K562 (cell line): ENCODE data around the gene NR6A1. TPM values are rescaled to one million over a fixed set of nuclear protein-coding genes. Genes with fewer than 3 reads are reported as not detected.

Experiments used
- ATAC-seq: fragments of 200-7000 bp; cut with Tn5 transposase; 3 replicates; pipeline ENCODE4 v1.9.1; 2020; ENCODE audit warnings: moderate library complexity
- BruUV-seq: library from RNA; stranded (reverse); fragments of 400-500 nt; replicated peaks from 2 replicates; lab custom pipeline; 2021; lab: Mats Ljungman, UMichigan
- CTCF ChIA-PET: fragments of 300-600 bp; formaldehyde crosslinking; extraction: SDS; loops from one replicate; lab custom pipeline; 2021; ENCODE audit warnings: low intra/inter-chr PET ratio; lab: Yijun Ruan, JAX
- POLR2A ChIA-PET: fragments of 300-600, 350-650 bp; sonication (Branson Sonifier 250); formaldehyde crosslinking; extraction: SDS; loops from one replicate; lab custom pipeline; 2021; ENCODE audit warnings: antibody characterized with exemption, inconsistent platforms; lab: Yijun Ruan, JAX
- DNase-seq, 4 experiments: peaks; one replicate each; pipeline versions ENCODE4 v3.0.0 to v3.0.0-alpha.2; 2011 to 2018; ENCODE audit warnings: low spot score in 3 of 4, mixed read lengths in 3 of 4; ENCODE audit errors: extremely low read depth in 1 of 4
- FAIRE-seq: peaks from 2 replicates; lab custom pipeline; 2011; peaks lifted over from hg19 to GRCh38; lab: Jason Lieb, UNC
- H2AFZ ChIP-seq: 2 replicates; pipeline ENCODE4 v1.6.0; 2011; ENCODE audit warnings: low read depth, low read length, control low read depth, inconsistent platforms
- H3K27ac ChIP-seq: fragments of 200-600 bp; 3 replicates; pipeline ENCODE4 v1.8.0; 2011; ENCODE audit warnings: low read depth, mild to moderate bottlenecking, control low read depth, inconsistent platforms, low read length, moderate library complexity, mixed read lengths; ENCODE audit errors: extremely low read depth
- H3K27me3 ChIP-seq, 2 experiments: fragments of 300-600 bp in 1 of 2; 2 replicates in 1 of 2; 3 replicates in 1 of 2; pipeline versions ENCODE4 v1.6.0 to v1.8.0; 2011; ENCODE audit warnings: inconsistent platforms in 2 of 2, low read length in 2 of 2, mild to moderate bottlenecking in 1 of 2, mixed read lengths in 1 of 2, moderate library complexity in 1 of 2; ENCODE audit not compliant: control insufficient read depth in 2 of 2, insufficient read depth in 2 of 2
- H3K36me3 ChIP-seq: fragments of 300-600 bp; 3 replicates; pipeline ENCODE4 v1.8.0; 2011; ENCODE audit warnings: mild to moderate bottlenecking, low read length, inconsistent platforms; ENCODE audit not compliant: control insufficient read depth, insufficient read depth
- H3K4me1 ChIP-seq, 2 experiments: fragments of 200-600 bp in 1 of 2; replicated peaks in 1 of 2; 2 replicates in 1 of 2; 3 replicates in 1 of 2; pipeline versions ENCODE4 v1.5.1 to v1.8.0; 2011; ENCODE audit warnings: inconsistent platforms in 2 of 2, low read length in 2 of 2, mild to moderate bottlenecking in 1 of 2, mixed read lengths in 1 of 2, moderate library complexity in 1 of 2; ENCODE audit not compliant: control insufficient read depth in 2 of 2, insufficient read depth in 2 of 2
- H3K4me2 ChIP-seq: 2 replicates; pipeline ENCODE4 v1.6.1; 2011; ENCODE audit warnings: low read length, control low read depth, inconsistent platforms, mixed read lengths; ENCODE audit not compliant: insufficient read depth
- H3K4me3 ChIP-seq: fragments of 200-600 bp; sonication (generic), shearing (Covaris generic); 2 replicates; pipeline ENCODE4 v1.5.1; 2016; ENCODE audit warnings: control low read depth, inconsistent platforms
- H3K79me2 ChIP-seq: fragments of 200-600 bp; 3 replicates; pipeline ENCODE4 v1.8.0; 2011; ENCODE audit warnings: low read length, inconsistent platforms; ENCODE audit not compliant: control insufficient read depth, insufficient read depth
- H3K9ac ChIP-seq, 2 experiments: 2 replicates each; pipeline versions ENCODE4 v1.6.0 to v1.6.1; 2011; ENCODE audit warnings: low read depth in 2 of 2, low read length in 2 of 2, control low read depth in 1 of 2, inconsistent platforms in 1 of 2, mild to moderate bottlenecking in 1 of 2, mixed read lengths in 1 of 2; ENCODE audit not compliant: insufficient read depth in 1 of 2
- H3K9me1 ChIP-seq: one replicate; pipeline ENCODE4 v1.6.0; 2011; ENCODE audit warnings: inconsistent platforms, mild to moderate bottlenecking, low read length, moderate library complexity; ENCODE audit not compliant: control insufficient read depth, insufficient read depth
- H3K9me3 ChIP-seq: replicated peaks from 2 replicates; pipeline ENCODE4 v1.5.1; 2011; ENCODE audit warnings: low read depth, low read length, inconsistent platforms; ENCODE audit not compliant: control insufficient read depth, insufficient read depth
- H4K20me1 ChIP-seq: replicated peaks from 2 replicates; pipeline ENCODE4 v1.6.1; 2011; ENCODE audit warnings: low read length, inconsistent platforms, mixed read lengths; ENCODE audit not compliant: control insufficient read depth, insufficient read depth
- CAMTA2 ChIP-seq: fragments of 250-450 bp; sonication (Bioruptor Pico); conservative IDR thresholded peaks from 2 replicates; pipeline ENCODE4 v1.5.1; 2022
- CTBP1 ChIP-seq: fragments of 450-650 bp; IDR thresholded peaks from 2 replicates; pipeline ENCODE4 v1.6.1; 2016; ENCODE audit warnings: borderline replicate concordance
- CXXC5 ChIP-seq: fragments of 250-450 bp; sonication (Bioruptor Pico); IDR thresholded peaks from 2 replicates; pipeline ENCODE4 v1.8.0; 2022; ENCODE audit warnings: inconsistent platforms, mild to moderate bottlenecking, moderate library complexity
- DPF2 ChIP-seq: fragments of 450-650 bp; IDR thresholded peaks from 2 replicates; pipeline ENCODE4 v1.6.1; 2016
- EHMT2 ChIP-seq: fragments of 450-650 bp; IDR thresholded peaks from 2 replicates; pipeline ENCODE4 v1.6.1; 2018; ENCODE audit warnings: antibody characterized with exemption
- FOXK2 ChIP-seq, 2 experiments: fragments of 450-650 bp; IDR thresholded peaks in 1 of 2; conservative IDR thresholded peaks in 1 of 2; 2 replicates each; pipeline ENCODE4 v1.6.1; 2016; ENCODE audit warnings: low read depth in 2 of 2, mild to moderate bottlenecking in 1 of 2
- HCFC1 ChIP-seq: IDR thresholded peaks from 2 replicates; pipeline ENCODE4 v1.6.1; 2012; ENCODE audit warnings: low read depth, low read length, improper control_type of control experiment
- IFI16 ChIP-seq: fragments of 250-450 bp; sonication (Bioruptor Pico); IDR thresholded peaks from 2 replicates; pipeline ENCODE4 v2.1.2; 2022; ENCODE audit warnings: mild to moderate bottlenecking, inconsistent platforms
- MYC ChIP-seq, 2 experiments: fragments of 250-450 bp in 1 of 2; sonication (Bioruptor Pico) in 1 of 2; IDR thresholded peaks; 2 replicates each; pipeline versions ENCODE4 v1.5.1 to v1.6.1; 2012 to 2021; ENCODE audit warnings: low read depth in 2 of 2, borderline replicate concordance in 1 of 2, improper control_type of control experiment in 1 of 2, low read length in 1 of 2, mild to moderate bottlenecking in 1 of 2, moderate library complexity in 1 of 2
- NCOR1 ChIP-seq: fragments of 450-650 bp; IDR thresholded peaks from 2 replicates; pipeline ENCODE4 v1.6.1; 2016; ENCODE audit warnings: mild to moderate bottlenecking, moderate library complexity
- RAD51 ChIP-seq: fragments of 450-650 bp; IDR thresholded peaks from 2 replicates; pipeline ENCODE4 v1.7.1; 2016; ENCODE audit warnings: low read depth, mild to moderate bottlenecking, borderline replicate concordance
- RNF2 ChIP-seq: sonication (generic); IDR thresholded peaks from 2 replicates; pipeline ENCODE4 v1.6.1; 2016
- SP2 ChIP-seq: IDR thresholded peaks from 2 replicates; pipeline ENCODE4 v1.6.1; 2011; ENCODE audit warnings: mild to moderate bottlenecking, low read depth, low read length, moderate library complexity; ENCODE audit not compliant: poor library complexity, severe bottlenecking; ENCODE audit errors: extremely low read depth
- TOE1 ChIP-seq, 2 experiments: fragments of 450-650 bp in 1 of 2; sonication (generic) in 1 of 2; formaldehyde crosslinking in 1 of 2; IDR thresholded peaks; 2 replicates each; pipeline versions ENCODE4 v1.7.1 to v1.8.0; 2016 to 2022; ENCODE audit warnings: borderline replicate concordance in 2 of 2, mild to moderate bottlenecking in 2 of 2, antibody characterized with exemption in 1 of 2, inconsistent platforms in 1 of 2, low read depth in 1 of 2, missing genetic modification reagents in 1 of 2, moderate library complexity in 1 of 2
- ZNF239 ChIP-seq: fragments of 250-450 bp; sonication (Bioruptor Pico); IDR thresholded peaks from 2 replicates; pipeline ENCODE4 v1.4.0; 2020; ENCODE audit warnings: mild to moderate bottlenecking
- WGBS: fragments of 100-300 bp; shearing (Covaris generic); methylation state at CpG from one replicate; pipeline ENCODE4 v1.1.6; 2016; ENCODE audit warnings: low coverage, mixed read lengths; ENCODE audit not compliant: insufficient coverage; ENCODE audit errors: missing lambda C conversion rate; 5-methylcytosine and 5-hydroxymethylcytosine counted together
- in situ Hi-C: fragments of 300-500 bp; cut with MboI; formaldehyde crosslinking; loops from 4 replicates; pipeline ENCODE4 v1.15.0; 2018; ENCODE audit warnings: inconsistent platforms, mixed read lengths
- intact Hi-C: fragments of 100-400 bp; cut with micrococcal nuclease; formaldehyde crosslinking; loops from 2 replicates; pipeline ENCODE4 v1.14.2; 2022
- polyA plus RNA-seq, 8 experiments: library from polyadenylated mRNA; depleted of rRNA in 4 of 8; stranded (reverse) in 5 of 8; unstranded in 3 of 8; fragments of >200 nt; fragmentation: Nextera tagmentation in 2 of 8; fragmentation: Illumina TruSeq in 1 of 8; extraction: Ambion mirVana in 2 of 8; extraction: Trizol in 1 of 8; gene quantifications; 2 replicates each; pipeline versions ENCODE4 v1.2.1 to v1.2.3, GENCODE V29; 2011 to 2014; ENCODE audit warnings: inconsistent platforms in 1 of 8, missing spikeins in 1 of 8
- total RNA-seq, 7 experiments: library from RNA; depleted of rRNA in 6 of 7; stranded (reverse); fragments of >200 nt in 6 of 7; fragmentation: Illumina TruSeq in 2 of 7; extraction: Trizol in 2 of 7; gene quantifications; 2 replicates each; pipeline versions ENCODE4 v1.2.1 to v1.2.3, GENCODE V29; 2011 to 2021; ENCODE audit warnings: low replicate concordance in 1 of 7
- TF ChIP-seq, protein P1 (sequence below), 2 experiments: fragments of 450-650 bp; conservative IDR thresholded peaks; 2 replicates each; pipeline ENCODE4 v1.6.1; 2017; ENCODE audit warnings: mild to moderate bottlenecking in 2 of 2, moderate library complexity in 2 of 2
- TF ChIP-seq, protein P2 (sequence below): IDR thresholded peaks from 2 replicates; pipeline ENCODE4 v1.6.1; 2012; ENCODE audit warnings: low read depth, low read length, improper control_type of control experiment, borderline replicate concordance
- TF ChIP-seq, protein P3 (sequence below): sonication (generic); formaldehyde crosslinking; IDR thresholded peaks from 2 replicates; pipeline ENCODE4 v1.5.0; 2020; ENCODE audit warnings: missing genetic modification reagents

The NR6A1 gene
- total and polyA plus RNA-seq, 9 of the 15 experiments (the other 6 are each of a cell fraction or from before 2014, with no cell fraction given) = 9.7 to 55.4 (median 28.3) TPM

DNA sequence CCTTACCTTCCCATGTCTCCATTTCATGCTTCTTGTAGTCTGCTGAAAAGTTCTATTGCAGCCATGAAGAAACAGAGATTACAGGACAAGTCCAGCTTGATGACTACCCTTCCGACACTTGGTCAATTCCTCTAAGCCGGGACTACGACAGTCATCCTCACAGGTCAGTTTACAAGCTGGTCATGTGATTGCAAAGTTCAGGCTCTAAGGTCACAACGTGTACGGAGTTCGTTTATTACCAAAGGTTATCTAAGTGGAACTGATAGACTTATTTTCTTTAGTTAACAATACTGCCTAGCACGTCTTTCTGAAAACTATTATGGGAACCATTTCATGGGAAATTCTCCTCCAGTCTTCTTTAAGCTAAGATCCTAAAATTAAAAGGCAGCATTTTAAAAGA, 175.4 kb downstream of the NR6A1 start:
- Histone ChIP-seq H3K9me3 (no peaks in the 10 kb centered on the region), H2AFZ (peak overlapping the region; percentile 79), H3K9ac (peak overlapping the region in 1 of 2 experiments; percentile 57; a peak in 2 of 4 replicates), H3K36me3 (no peaks in the 10 kb centered on the region), H3K4me3 (peak overlapping the region; percentile 32), H3K4me1 (peaks cover 10 to 42% of the 10 kb centered on the region in 2 experiments), H3K4me2 (peak overlapping the region; percentile 70), H3K27ac (peak overlapping the region; percentile 71), H4K20me1 (no peaks in the 10 kb centered on the region), H3K27me3 (no peaks in the 10 kb centered on the region), H3K79me2 (peaks cover 49% of the 10 kb centered on the region), H3K9me1 (no peaks in the 10 kb centered on the region)
- ChIA-PET CTCF (interaction anchor here (1.2 kb wide), 1 partner anchor 116 kb away, joined by 3 read pairs; no protein-coding TSS in a partner anchor), POLR2A (interaction anchor here (0.7 to 2.9 kb wide), 13 partner anchors 10 to 1458 kb away, joined by 3 to 9 read pairs (median 3); no protein-coding TSS in a partner anchor)
- peak; percentile 91 for ATAC-seq
- peak; percentile 47 to 89 (median 64) for DNase-seq
- intact Hi-C loops = loop anchor here (5.0 kb wide), 1 partner anchor 38 kb away; no protein-coding TSS in a partner anchor
- in situ Hi-C loops = no loop called here
- FAIRE-seq = peak; percentile 97
- BruUV-seq = no TSS peak
- 2% methylated on average over 7 of the region's 7 CpGs for WGBS
- TF ChIP-seq IFI16 (CRISPR knock-in tag) (no peak), SP2 (no peak), HCFC1 (peak; percentile 14; the same call in 1 of the 2 replicates), CXXC5 (CRISPR knock-in tag) (peak; percentile 54), RNF2 (peak; percentile 65; the same call in 1 of the 2 replicates), CAMTA2 (no peak), NCOR1 (peak; percentile 8; the same call in 1 of the 2 replicates), RAD51 (peak; percentile 86), TOE1 (IDR thresholded peaks at IDR 0.05; ENCODE audit: borderline replicate concordance) (peak; percentile 94), TOE1 (CRISPR knock-in tag; IDR thresholded peaks at IDR 0.05; ENCODE audit: borderline replicate concordance, low read depth) (no peak), MYC (IDR thresholded peaks at IDR 0.05; ENCODE audit: low read depth, low read length) (peak; percentile 63; the same call in 1 of the 2 replicates), MYC (CRISPR knock-in tag; IDR thresholded peaks at IDR 0.05; ENCODE audit: borderline replicate concordance, low read depth) (no peak), FOXK2 (conservative IDR thresholded peaks at IDR 0.05 in 1 of 2, IDR thresholded peaks at IDR 0.05 in 1 of 2; ENCODE audit: low read depth in 2 of 2) (peak; percentile 20 to 60; a peak in 1 of 4 replicates), EHMT2 (peak; percentile 76; the same call in 1 of the 2 replicates), ZNF239 (no peak), CTBP1 (peak; percentile 24; the same call in 1 of the 2 replicates), DPF2 (peak; percentile 70)
- TF ChIP-seq, protein P1, sequence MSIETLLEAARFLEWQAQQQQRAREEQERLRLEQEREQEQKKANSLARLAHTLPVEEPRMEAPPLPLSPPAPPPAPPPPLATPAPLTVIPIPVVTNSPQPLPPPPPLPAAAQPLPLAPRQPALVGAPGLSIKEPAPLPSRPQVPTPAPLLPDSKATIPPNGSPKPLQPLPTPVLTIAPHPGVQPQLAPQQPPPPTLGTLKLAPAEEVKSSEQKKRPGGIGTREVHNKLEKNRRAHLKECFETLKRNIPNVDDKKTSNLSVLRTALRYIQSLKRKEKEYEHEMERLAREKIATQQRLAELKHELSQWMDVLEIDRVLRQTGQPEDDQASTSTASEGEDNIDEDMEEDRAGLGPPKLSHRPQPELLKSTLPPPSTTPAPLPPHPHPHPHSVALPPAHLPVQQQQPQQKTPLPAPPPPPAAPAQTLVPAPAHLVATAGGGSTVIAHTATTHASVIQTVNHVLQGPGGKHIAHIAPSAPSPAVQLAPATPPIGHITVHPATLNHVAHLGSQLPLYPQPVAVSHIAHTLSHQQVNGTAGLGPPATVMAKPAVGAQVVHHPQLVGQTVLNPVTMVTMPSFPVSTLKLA (conservative IDR thresholded peaks at IDR 0.05) = peak in 1 of 2 experiments; percentile 57; a peak in 2 of 4 replicates
- TF ChIP-seq, protein P2, sequence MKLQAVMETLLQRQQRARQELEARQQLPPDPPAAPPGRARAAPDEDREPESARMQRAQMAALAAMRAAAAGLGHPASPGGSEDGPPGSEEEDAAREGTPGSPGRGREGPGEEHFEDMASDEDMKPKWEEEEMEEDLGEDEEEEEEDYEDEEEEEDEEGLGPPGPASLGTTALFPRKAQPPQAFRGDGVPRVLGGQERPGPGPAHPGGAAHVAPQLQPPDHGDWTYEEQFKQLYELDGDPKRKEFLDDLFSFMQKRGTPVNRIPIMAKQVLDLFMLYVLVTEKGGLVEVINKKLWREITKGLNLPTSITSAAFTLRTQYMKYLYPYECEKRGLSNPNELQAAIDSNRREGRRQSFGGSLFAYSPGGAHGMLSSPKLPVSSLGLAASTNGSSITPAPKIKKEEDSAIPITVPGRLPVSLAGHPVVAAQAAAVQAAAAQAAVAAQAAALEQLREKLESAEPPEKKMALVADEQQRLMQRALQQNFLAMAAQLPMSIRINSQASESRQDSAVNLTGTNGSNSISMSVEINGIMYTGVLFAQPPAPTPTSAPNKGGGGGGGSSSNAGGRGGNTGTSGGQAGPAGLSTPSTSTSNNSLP = no peak
- TF ChIP-seq, protein P3, sequence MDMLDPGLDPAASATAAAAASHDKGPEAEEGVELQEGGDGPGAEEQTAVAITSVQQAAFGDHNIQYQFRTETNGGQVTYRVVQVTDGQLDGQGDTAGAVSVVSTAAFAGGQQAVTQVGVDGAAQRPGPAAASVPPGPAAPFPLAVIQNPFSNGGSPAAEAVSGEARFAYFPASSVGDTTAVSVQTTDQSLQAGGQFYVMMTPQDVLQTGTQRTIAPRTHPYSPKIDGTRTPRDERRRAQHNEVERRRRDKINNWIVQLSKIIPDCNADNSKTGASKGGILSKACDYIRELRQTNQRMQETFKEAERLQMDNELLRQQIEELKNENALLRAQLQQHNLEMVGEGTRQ (CRISPR knock-in tag) = peak; percentile 85
